Keratinocyte (primary cell): ENCODE results near the gene RGPD8. TPM values are rescaled to one million over a fixed set of nuclear protein-coding genes. Genes with fewer than 3 reads are reported as not detected.

ENCODE experiments used
- DNase-seq: peaks from one replicate; pipeline ENCODE4 v3.0.0-alpha.2; 2011; ENCODE audit warnings: low read depth, missing footprints, low spot score
- FAIRE-seq: peaks from 2 replicates; lab custom pipeline; 2011; peaks lifted over from hg19 to GRCh38; lab: Jason Lieb, UNC
- H2AFZ ChIP-seq: 2 replicates; pipeline ENCODE4 v1.6.0; 2012; ENCODE audit warnings: low read length, control low read depth, inconsistent platforms; ENCODE audit not compliant: control insufficient read depth
- H3K27ac ChIP-seq: 2 replicates; pipeline ENCODE4 v1.5.1; 2011; ENCODE audit warnings: low read length; ENCODE audit not compliant: control insufficient read depth, insufficient read depth
- H3K27me3 ChIP-seq: 3 replicates; pipeline ENCODE4 v1.6.0; 2011; ENCODE audit warnings: low read length; ENCODE audit not compliant: control insufficient read depth, insufficient read depth; ENCODE audit errors: extremely low read depth
- H3K36me3 ChIP-seq, 2 experiments: 2 replicates in 1 of 2; 3 replicates in 1 of 2; pipeline ENCODE4 v1.5.1; 2011; ENCODE audit warnings: low read length in 2 of 2, mild to moderate bottlenecking in 1 of 2; ENCODE audit not compliant: control insufficient read depth in 2 of 2, insufficient read depth in 2 of 2; ENCODE audit errors: extremely low read depth in 1 of 2
- H3K4me1 ChIP-seq: 3 replicates; pipeline ENCODE4 v1.5.1; 2011; ENCODE audit warnings: low read length; ENCODE audit not compliant: control insufficient read depth, insufficient read depth; ENCODE audit errors: extremely low read depth
- H3K4me2 ChIP-seq: 3 replicates; pipeline ENCODE4 v1.6.0; 2011; ENCODE audit warnings: low read depth, low read length; ENCODE audit not compliant: control insufficient read depth, insufficient read depth; ENCODE audit errors: extremely low read depth
- H3K4me3 ChIP-seq, 3 experiments: fragments of 200-600 bp in 1 of 3; sonication (generic) in 1 of 3; 2 replicates in 2 of 3; 3 replicates in 1 of 3; pipeline ENCODE4 v1.5.1; 2011 to 2016; ENCODE audit warnings: low read length in 3 of 3, mild to moderate bottlenecking in 3 of 3, control low read depth in 2 of 3, inconsistent platforms in 1 of 3, low read depth in 1 of 3, mixed read lengths in 1 of 3, mixed run types in 1 of 3, moderate library complexity in 1 of 3; ENCODE audit not compliant: control insufficient read depth in 2 of 3, insufficient read depth in 2 of 3; ENCODE audit errors: extremely low read depth in 1 of 3
- H3K79me2 ChIP-seq: 2 replicates; pipeline ENCODE4 v1.6.0; 2012; ENCODE audit warnings: low read length; ENCODE audit not compliant: control insufficient read depth, insufficient read depth
- H3K9ac ChIP-seq: 3 replicates; pipeline ENCODE4 v1.6.0; 2011; ENCODE audit warnings: low read length; ENCODE audit not compliant: control insufficient read depth, insufficient read depth; ENCODE audit errors: extremely low read depth
- H3K9me1 ChIP-seq: 3 replicates; pipeline ENCODE4 v1.6.0; 2011; ENCODE audit warnings: low read length; ENCODE audit not compliant: control insufficient read depth, insufficient read depth; ENCODE audit errors: extremely low read depth
- H3K9me3 ChIP-seq: 2 replicates; pipeline ENCODE4 v1.5.1; 2012; ENCODE audit warnings: low read depth, low read length; ENCODE audit not compliant: control insufficient read depth
- H4K20me1 ChIP-seq: 3 replicates; pipeline ENCODE4 v1.6.0; 2011; ENCODE audit warnings: low read length; ENCODE audit not compliant: control insufficient read depth, insufficient read depth; ENCODE audit errors: extremely low read depth
- CTCF ChIP-seq, 3 experiments: IDR thresholded peaks in 1 of 3; conservative IDR thresholded peaks in 1 of 3; optimal IDR thresholded peaks in 1 of 3; 2 replicates in 2 of 3; 3 replicates in 1 of 3; pipeline versions ENCODE3 to v1.5.1; 2011; ENCODE audit warnings: low read length in 3 of 3, mild to moderate bottlenecking in 3 of 3, moderate library complexity in 2 of 3, control low read depth in 1 of 3, inconsistent platforms in 1 of 3; ENCODE audit not compliant: insufficient read depth in 2 of 3; ENCODE audit errors: extremely low read depth in 1 of 3
- EZH2 ChIP-seq: IDR thresholded peaks from one replicate; pipeline ENCODE4 v1.6.1; 2012; ENCODE audit warnings: inconsistent platforms, mild to moderate bottlenecking, low read length, moderate library complexity
- dilution Hi-C: fragments of 300-500 bp; cut with MboI; formaldehyde crosslinking; loops from one replicate; pipeline ENCODE4 v1.7.0; 2020; ENCODE audit warnings: low sequenced_read_pairs; ENCODE audit not compliant: extremely low pct_ligation_motif_present
- polyA plus RNA-seq, 5 experiments: library from polyadenylated mRNA; depleted of rRNA in 3 of 5; stranded (reverse) in 3 of 5; stranded (forward) in 1 of 5; unstranded in 1 of 5; fragments of >200 nt; gene quantifications; 1 replicate in 1 of 5; 2 replicates in 3 of 5; 3 replicates in 1 of 5; pipeline versions ENCODE4 v1.2.1 to v1.2.3, GENCODE V29; 2011 to 2012; ENCODE audit warnings: missing spikeins in 2 of 5, low read depth in 1 of 5, low replicate concordance in 1 of 5

Gene RGPD8
- polyA plus RNA-seq, 1 donor (not counting 4 experiments of a cell fraction or from before 2014, with no cell fraction given): 2.4 TPM

- no peak overlapping the region for H3K4me3 ChIP-seq
- peak overlapping the region; percentile 9 for H2AFZ ChIP-seq
- H3K9me3 ChIP-seq: no peaks in the 10 kb centered on the region
- no peaks in the 10 kb centered on the region for H4K20me1 ChIP-seq
- no peak for FAIRE-seq
- no peak overlapping the region for H3K27ac ChIP-seq
- H3K36me3 ChIP-seq: no peaks in the 10 kb centered on the region
- TF ChIP-seq CTCF (optimal IDR thresholded peaks at IDR 0.05 in 1 of 3, IDR thresholded peaks at IDR 0.05 in 1 of 3, conservative IDR thresholded peaks at IDR 0.05 in 1 of 3; ENCODE audit: extremely low read depth in 1 of 3, insufficient read depth in 2 of 3, low read length in 3 of 3) (no peak), EZH2 (no peak)
- H3K9me1 ChIP-seq: no peaks in the 10 kb centered on the region
- H3K27me3 ChIP-seq: no peaks in the 10 kb centered on the region
- dilution Hi-C loops: no loop called here
- H3K4me1 ChIP-seq: peaks cover 13% of the 10 kb centered on the region
- no peaks in the 10 kb centered on the region for H3K79me2 ChIP-seq
- H3K4me2 ChIP-seq: no peak overlapping the region
- no peak overlapping the region for H3K9ac ChIP-seq
- no peak for DNase-seq
These were observed 89.4 kb downstream of the RGPD8 start for GRCh38 chr2:112343827-112344585.

DNA sequence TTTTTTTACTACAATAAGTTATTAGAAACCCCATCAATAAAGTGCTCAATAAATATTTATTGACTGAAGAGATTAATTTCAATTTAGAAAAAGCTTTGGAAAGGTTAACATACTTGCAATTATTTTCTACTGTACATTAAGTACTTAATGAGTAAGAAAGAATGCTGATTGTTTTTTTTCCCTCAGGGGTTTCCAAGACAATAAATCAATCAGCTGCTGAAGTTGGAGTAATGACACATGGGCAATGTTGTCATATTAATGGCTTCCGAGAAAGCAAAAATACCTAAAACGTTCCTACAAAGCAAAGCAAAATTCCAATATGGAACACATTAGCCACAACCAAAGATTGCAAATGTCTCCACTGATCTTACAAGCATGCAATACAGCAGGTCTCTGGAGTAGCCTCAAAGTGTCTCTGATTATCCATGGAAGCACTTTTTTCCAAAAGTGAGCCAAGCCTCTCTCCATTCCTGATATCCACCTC lies 91.3 kb downstream of the RGPD8 start:
- Histone ChIP-seq H3K9me1 (no peaks in the 10 kb centered on the region), H3K27ac (no peak overlapping the region), H3K36me3 (no peaks in the 10 kb centered on the region), H2AFZ (no peak overlapping the region), H3K4me2 (no peak overlapping the region), H3K79me2 (no peaks in the 10 kb centered on the region), H3K27me3 (no peaks in the 10 kb centered on the region), H4K20me1 (no peaks in the 10 kb centered on the region), H3K4me1 (peaks cover 13% of the 10 kb centered on the region), H3K9me3 (no peaks in the 10 kb centered on the region), H3K4me3 (no peak overlapping the region), H3K9ac (no peak overlapping the region)
- TF ChIP-seq CTCF (optimal IDR thresholded peaks at IDR 0.05 in 1 of 3, IDR thresholded peaks at IDR 0.05 in 1 of 3, conservative IDR thresholded peaks at IDR 0.05 in 1 of 3; ENCODE audit: extremely low read depth in 1 of 3, insufficient read depth in 2 of 3, low read length in 3 of 3) (no peak), EZH2 (no peak)
- dilution Hi-C loops: no loop called here
- DNase-seq (no peak), FAIRE-seq (no peak)
